HCT116 (cell line): ENCODE measurements around the gene PRKG1. TPM values are rescaled to one million over a fixed set of nuclear protein-coding genes. Genes with fewer than 3 reads are reported as not detected.

ENCODE experiments used
- ATAC-seq: fragments of 200-7000 bp; cut with Tn5 transposase; 2 replicates; pipeline ENCODE4 v1.9.1; 2020; ENCODE audit warnings: mild to moderate bottlenecking, moderate library complexity
- BruUV-seq: library from RNA; stranded (reverse); fragments of 400-500 nt; replicated peaks from 2 replicates; lab custom pipeline; 2021; lab: Mats Ljungman, UMichigan
- CTCF ChIA-PET: fragments of 300-600 bp; sonication (Branson Sonifier 250); formaldehyde crosslinking; loops from one replicate; lab custom pipeline; 2021; ENCODE audit warnings: antibody characterized with exemption; lab: Charles Lee
- POLR2A ChIA-PET: fragments of 300-600, 350-600 bp; sonication (Branson Sonifier 250); formaldehyde crosslinking; loops from one replicate; lab custom pipeline; 2021; ENCODE audit warnings: antibody characterized with exemption; lab: Charles Lee
- RAD21 ChIA-PET, 2 experiments: fragments of 300-600 bp; sonication (Branson Sonifier 250); formaldehyde crosslinking; loops; one replicate each; lab custom pipeline; 2023; ENCODE audit warnings: low total read pairs in 2 of 2; ENCODE audit not compliant: uncharacterized antibody in 2 of 2, unreplicated experiment in 2 of 2, low non-redundant PET in 1 of 2; lab: Charles Lee
- DNase-seq: peaks from one replicate; pipeline ENCODE4 v3.0.0-alpha.2; 2010; ENCODE audit warnings: low read depth, low spot score
- H2AFZ ChIP-seq: fragments of 200-600 bp; shearing (Covaris generic), sonication (generic); 2 replicates; pipeline ENCODE4 v1.6.1; 2017; ENCODE audit warnings: low read depth, mixed run types, mixed read lengths, antibody characterized with exemption, low read length; ENCODE audit not compliant: poor library complexity, severe bottlenecking
- H3K27ac ChIP-seq: 2 replicates; pipeline ENCODE4 v1.5.1; 2012; ENCODE audit warnings: low read depth, low read length
- H3K27me3 ChIP-seq: fragments of 200-600 bp; sonication (generic); 2 replicates; pipeline ENCODE4 v1.6.1; 2016; ENCODE audit warnings: mixed run types, low read length, mixed read lengths; ENCODE audit not compliant: insufficient read depth
- H3K36me3 ChIP-seq, 2 experiments: fragments of 200-500 bp in 1 of 2; fragments of 200-600 bp in 1 of 2; sonication (Bioruptor generic) in 1 of 2; sonication (generic) in 1 of 2; 2 replicates each; pipeline versions ENCODE4 v1.5.1 to v1.6.1; 2014 to 2016; ENCODE audit warnings: low read length in 2 of 2, inconsistent platforms in 1 of 2, mixed read lengths in 1 of 2, mixed run types in 1 of 2; ENCODE audit not compliant: insufficient read depth in 2 of 2, control insufficient read depth in 1 of 2
- H3K4me1 ChIP-seq, 2 experiments: fragments of 200-600 bp in 1 of 2; sonication (generic) in 1 of 2; 2 replicates each; pipeline versions ENCODE4 v1.5.1 to v1.6.1; 2012 to 2017; ENCODE audit warnings: low read length in 2 of 2, inconsistent platforms in 1 of 2, mild to moderate bottlenecking in 1 of 2, mixed read lengths in 1 of 2, mixed run types in 1 of 2, moderate library complexity in 1 of 2; ENCODE audit not compliant: insufficient read depth in 2 of 2, control insufficient read depth in 1 of 2
- H3K4me2 ChIP-seq: fragments of 200-600 bp; sonication (generic); 2 replicates; pipeline ENCODE4 v1.6.1; 2017; ENCODE audit warnings: mixed run types, low read length, mixed read lengths
- H3K4me3 ChIP-seq, 2 experiments: fragments of 200-600 bp in 1 of 2; sonication (generic) in 1 of 2; replicated peaks in 1 of 2; 2 replicates each; pipeline ENCODE4 v1.5.1; 2011 to 2016; ENCODE audit warnings: low read length in 2 of 2, control low read depth in 1 of 2, low read depth in 1 of 2, mild to moderate bottlenecking in 1 of 2, mixed read lengths in 1 of 2, mixed run types in 1 of 2
- H3K79me2 ChIP-seq: fragments of 200-600 bp; sonication (generic); 2 replicates; pipeline ENCODE4 v1.6.1; 2017; ENCODE audit warnings: mild to moderate bottlenecking, mixed run types, low read length, moderate library complexity, mixed read lengths; ENCODE audit not compliant: insufficient read depth
- H3K9ac ChIP-seq: fragments of 200-600 bp; sonication (generic); 2 replicates; pipeline ENCODE4 v1.6.1; 2016; ENCODE audit warnings: low read length, mixed read lengths
- H3K9me2 ChIP-seq: fragments of 200-600 bp; sonication (generic), shearing (Covaris generic); 2 replicates; pipeline ENCODE4 v1.6.1; 2017; ENCODE audit warnings: mixed run types, mild to moderate bottlenecking, moderate library complexity; ENCODE audit not compliant: insufficient read depth
- H3K9me3 ChIP-seq, 2 experiments: fragments of 200-500 bp in 1 of 2; fragments of 200-600 bp in 1 of 2; sonication (Bioruptor generic) in 1 of 2; sonication (generic) in 1 of 2; 2 replicates each; pipeline ENCODE4 v1.6.1; 2014 to 2017; ENCODE audit warnings: low read length in 2 of 2, mixed read lengths in 2 of 2, inconsistent platforms in 1 of 2, low read depth in 1 of 2, mild to moderate bottlenecking in 1 of 2, mixed run types in 1 of 2, moderate library complexity in 1 of 2; ENCODE audit not compliant: control insufficient read depth in 1 of 2, insufficient read depth in 1 of 2
- H4K20me1 ChIP-seq: fragments of 200-600 bp; sonication (generic), shearing (Covaris generic); 2 replicates; pipeline ENCODE4 v1.6.1; 2017; ENCODE audit warnings: mixed run types, mild to moderate bottlenecking, moderate library complexity; ENCODE audit not compliant: insufficient read depth
- CBX3 ChIP-seq: IDR thresholded peaks from 2 replicates; pipeline ENCODE4 v1.6.1; 2012; ENCODE audit warnings: low read depth
- CEBPB ChIP-seq: IDR thresholded peaks from 2 replicates; pipeline ENCODE4 v1.6.1; 2012; ENCODE audit warnings: low read depth
- CTCF ChIP-seq, 3 experiments: fragments of 200-600 bp in 1 of 3; sonication (generic) in 1 of 3; IDR thresholded peaks in 2 of 3; conservative IDR thresholded peaks in 1 of 3; 2 replicates each; pipeline ENCODE4 v1.5.1; 2012 to 2017; ENCODE audit warnings: low read depth in 2 of 3, low read length in 2 of 3, antibody characterized with exemption in 1 of 3, borderline replicate concordance in 1 of 3, control low read depth in 1 of 3, mild to moderate bottlenecking in 1 of 3, mixed read lengths in 1 of 3, mixed run types in 1 of 3, moderate library complexity in 1 of 3; ENCODE audit not compliant: insufficient read depth in 1 of 3
- ELF1 ChIP-seq: IDR thresholded peaks from 2 replicates; pipeline ENCODE4 v1.6.1; 2012; ENCODE audit warnings: low read depth, borderline replicate concordance
- EZH2 ChIP-seq: fragments of 200-600 bp; sonication (generic); IDR thresholded peaks from 2 replicates; pipeline ENCODE4 v1.6.1; 2017; ENCODE audit warnings: antibody characterized with exemption, mixed run types
- EZH2phosphoT487 ChIP-seq: fragments of 200-600 bp; IDR thresholded peaks from 2 replicates; pipeline ENCODE4 v1.6.1; 2018; ENCODE audit warnings: antibody characterized with exemption, borderline replicate concordance
- JUND ChIP-seq: IDR thresholded peaks from 2 replicates; pipeline ENCODE4 v1.6.1; 2012
- RAD21 ChIP-seq: IDR thresholded peaks from 2 replicates; pipeline ENCODE4 v1.6.1; 2012; ENCODE audit warnings: low read depth, mild to moderate bottlenecking
- TCF7L2 ChIP-seq: IDR thresholded peaks from 2 replicates; pipeline ENCODE4 v1.7.0; 2011; ENCODE audit warnings: borderline replicate concordance, inconsistent platforms; ENCODE audit not compliant: insufficient read depth, insufficient read length; ENCODE audit errors: extremely low read depth
- YY1 ChIP-seq: IDR thresholded peaks from 2 replicates; pipeline ENCODE4 v1.6.1; 2011; ENCODE audit warnings: low read length, low read depth, moderate library complexity, mild to moderate bottlenecking; ENCODE audit not compliant: insufficient replicate concordance; ENCODE audit errors: extremely low read depth
- ZNF274 ChIP-seq: fragments of 200-500 bp; sonication (Bioruptor generic); IDR thresholded peaks from 2 replicates; pipeline ENCODE4 v1.6.1; 2014; ENCODE audit warnings: mild to moderate bottlenecking, low read depth, low read length, inconsistent platforms
- intact Hi-C: fragments of 100-400 bp; cut with micrococcal nuclease; formaldehyde crosslinking; loops from 2 replicates; pipeline ENCODE4 v1.10.0; 2022
- total RNA-seq: library from RNA; stranded (reverse); gene quantifications from one replicate; pipeline ENCODE4 v1.2.1, GENCODE V29; 2021; ENCODE audit not compliant: unreplicated experiment
- TF ChIP-seq, protein P1 (sequence below): IDR thresholded peaks from 2 replicates; pipeline ENCODE4 v1.6.1; 2012
- TF ChIP-seq, protein P2 (sequence below): IDR thresholded peaks from 2 replicates; pipeline ENCODE4 v1.6.1; 2012; ENCODE audit warnings: low read depth
- TF ChIP-seq, protein P3 (sequence below): IDR thresholded peaks from 2 replicates; pipeline ENCODE4 v1.6.1; 2012

The PRKG1 gene
- total RNA-seq, 1 experiment from 2014 or later: 1.4 TPM

GRCh38 chr10:51602326-51602725, 528.0 kb downstream of the PRKG1 start:
- no peaks in the 10 kb centered on the region for H3K9me2 ChIP-seq
- no peak overlapping the region for H3K4me2 ChIP-seq
- TF ChIP-seq, protein P1, sequence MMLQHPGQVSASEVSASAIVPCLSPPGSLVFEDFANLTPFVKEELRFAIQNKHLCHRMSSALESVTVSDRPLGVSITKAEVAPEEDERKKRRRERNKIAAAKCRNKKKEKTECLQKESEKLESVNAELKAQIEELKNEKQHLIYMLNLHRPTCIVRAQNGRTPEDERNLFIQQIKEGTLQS: no peak
- TF ChIP-seq CEBPB: no peak
- TF ChIP-seq, protein P2, sequence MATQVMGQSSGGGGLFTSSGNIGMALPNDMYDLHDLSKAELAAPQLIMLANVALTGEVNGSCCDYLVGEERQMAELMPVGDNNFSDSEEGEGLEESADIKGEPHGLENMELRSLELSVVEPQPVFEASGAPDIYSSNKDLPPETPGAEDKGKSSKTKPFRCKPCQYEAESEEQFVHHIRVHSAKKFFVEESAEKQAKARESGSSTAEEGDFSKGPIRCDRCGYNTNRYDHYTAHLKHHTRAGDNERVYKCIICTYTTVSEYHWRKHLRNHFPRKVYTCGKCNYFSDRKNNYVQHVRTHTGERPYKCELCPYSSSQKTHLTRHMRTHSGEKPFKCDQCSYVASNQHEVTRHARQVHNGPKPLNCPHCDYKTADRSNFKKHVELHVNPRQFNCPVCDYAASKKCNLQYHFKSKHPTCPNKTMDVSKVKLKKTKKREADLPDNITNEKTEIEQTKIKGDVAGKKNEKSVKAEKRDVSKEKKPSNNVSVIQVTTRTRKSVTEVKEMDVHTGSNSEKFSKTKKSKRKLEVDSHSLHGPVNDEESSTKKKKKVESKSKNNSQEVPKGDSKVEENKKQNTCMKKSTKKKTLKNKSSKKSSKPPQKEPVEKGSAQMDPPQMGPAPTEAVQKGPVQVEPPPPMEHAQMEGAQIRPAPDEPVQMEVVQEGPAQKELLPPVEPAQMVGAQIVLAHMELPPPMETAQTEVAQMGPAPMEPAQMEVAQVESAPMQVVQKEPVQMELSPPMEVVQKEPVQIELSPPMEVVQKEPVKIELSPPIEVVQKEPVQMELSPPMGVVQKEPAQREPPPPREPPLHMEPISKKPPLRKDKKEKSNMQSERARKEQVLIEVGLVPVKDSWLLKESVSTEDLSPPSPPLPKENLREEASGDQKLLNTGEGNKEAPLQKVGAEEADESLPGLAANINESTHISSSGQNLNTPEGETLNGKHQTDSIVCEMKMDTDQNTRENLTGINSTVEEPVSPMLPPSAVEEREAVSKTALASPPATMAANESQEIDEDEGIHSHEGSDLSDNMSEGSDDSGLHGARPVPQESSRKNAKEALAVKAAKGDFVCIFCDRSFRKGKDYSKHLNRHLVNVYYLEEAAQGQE: no peak
- no peak for TF ChIP-seq TCF7L2
- no peak for TF ChIP-seq YY1
- TF ChIP-seq EZH2: no peak
- TF ChIP-seq CBX3: no peak
- TF ChIP-seq CTCF (IDR thresholded peaks at IDR 0.05 in 2 of 3, conservative IDR thresholded peaks at IDR 0.05 in 1 of 3; ENCODE audit: borderline replicate concordance in 1 of 3, insufficient read depth in 1 of 3, low read depth in 2 of 3, low read length in 2 of 3): no peak
- no peak for TF ChIP-seq ELF1
- no peak for TF ChIP-seq RAD21
- TF ChIP-seq EZH2phosphoT487: no peak
- TF ChIP-seq, protein P3, sequence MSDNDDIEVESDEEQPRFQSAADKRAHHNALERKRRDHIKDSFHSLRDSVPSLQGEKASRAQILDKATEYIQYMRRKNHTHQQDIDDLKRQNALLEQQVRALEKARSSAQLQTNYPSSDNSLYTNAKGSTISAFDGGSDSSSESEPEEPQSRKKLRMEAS: no peak
- TF ChIP-seq JUND: no peak
- no peak for TF ChIP-seq ZNF274
- TF ChIP-seq, all 23 proteins: peak for 0
- no TSS peak for BruUV-seq
- Histone ChIP-seq H3K4me1 (no peaks in the 10 kb centered on the region), H3K4me3 (no peak overlapping the region), H3K27ac (no peak overlapping the region), H3K79me2 (no peaks in the 10 kb centered on the region), H3K9ac (no peak overlapping the region), H2AFZ (no peak overlapping the region), H3K9me3 (no peaks in the 10 kb centered on the region), H3K27me3 (peaks cover 5% of the 10 kb centered on the region; the same call in 1 of the 2 replicates), H3K36me3 (no peaks in the 10 kb centered on the region), H4K20me1 (no peaks in the 10 kb centered on the region; the same call in 1 of the 2 replicates)
- ChIA-PET CTCF (no interaction called here), POLR2A (no interaction called here), RAD21 (no interaction called here)
- intact Hi-C loops: no loop called here
- ATAC-seq: no peak
- no peak for DNase-seq
